Esophagus (tissue), 2 donors: ENCODE results near the gene TTLL6. TPM values are rescaled to one million over a fixed set of nuclear protein-coding genes. Genes with fewer than 3 reads are reported as not detected.
"Not testable (repeated sequence)": the region's sequence is repeated elsewhere in the genome, so short reads cannot be mapped to it uniquely, and the experiment has no call there.

ENCODE experiments used
- H3K27ac ChIP-seq, 2 donors: one replicate each; pipeline ENCODE4 v1.5.1; 2013; ENCODE audit warnings: low read depth in 2 of 2, mild to moderate bottlenecking in 2 of 2, inconsistent platforms in 1 of 2, low read length in 1 of 2, moderate library complexity in 1 of 2
- H3K27me3 ChIP-seq, 2 donors: one replicate each; pipeline ENCODE4 v1.6.1; 2013; ENCODE audit warnings: low read length in 2 of 2, control low read depth in 1 of 2, mild to moderate bottlenecking in 1 of 2; ENCODE audit not compliant: insufficient read depth in 2 of 2, control insufficient read depth in 1 of 2
- H3K36me3 ChIP-seq, 2 donors: one replicate each; pipeline ENCODE4 v1.6.1; 2013; ENCODE audit warnings: low read length in 1 of 2; ENCODE audit not compliant: control insufficient read depth in 2 of 2, insufficient read depth in 2 of 2
- H3K4me1 ChIP-seq, 2 donors: one replicate each; pipeline ENCODE4 v1.6.1; 2013; ENCODE audit warnings: low read length in 1 of 2; ENCODE audit not compliant: control insufficient read depth in 2 of 2, insufficient read depth in 2 of 2
- H3K4me3 ChIP-seq, 2 donors: one replicate each; pipeline ENCODE4 v1.5.1; 2013; ENCODE audit warnings: low read length in 2 of 2, mild to moderate bottlenecking in 2 of 2, low read depth in 1 of 2, moderate library complexity in 1 of 2
- H3K9me3 ChIP-seq, 2 donors: one replicate each; pipeline ENCODE4 v1.6.1; 2013; ENCODE audit warnings: mild to moderate bottlenecking in 2 of 2, low read depth in 1 of 2, low read length in 1 of 2, moderate library complexity in 1 of 2; ENCODE audit not compliant: control insufficient read depth in 2 of 2, insufficient read depth in 1 of 2
- WGBS, 2 donors: extraction: QIAGEN DNeasy Blood & Tissue Kit; methylation state at CpG; one replicate each; pipeline ENCODE4 v1.1.7; 2013; 5-methylcytosine and 5-hydroxymethylcytosine counted together
- polyA plus RNA-seq, 2 donors: library from polyadenylated mRNA; stranded (reverse); fragments of 200-250 nt; gene quantifications; one replicate each; pipeline ENCODE4 v1.2.3, GENCODE V29; 2013
- donor health status: healthy with polysubstance abuse.
- donor health status: Bipolar disorder and iron deficiency.

The TTLL6 gene
- polyA plus RNA-seq, 2 donors = 0.02 to 0.05 TPM

GRCh38 chr17:48720266-48721008, 96.6 kb downstream of the TTLL6 start:
- 26 to 34% methylated on average over 11 of the region's 11 CpGs for WGBS, 2 donors
- Histone ChIP-seq H3K27me3 (peaks cover 18 to 64% of the 10 kb centered on the region in 2 donors), H3K4me1 (peaks cover 0 to 10% of the 10 kb centered on the region in 2 donors), H3K27ac (no peak overlapping the region), H3K9me3 (peaks cover 0 to 15% of the 10 kb centered on the region in 2 donors), H3K36me3 (no peaks in the 10 kb centered on the region), H3K4me3 (no peak overlapping the region)

GRCh38 chr17:48719642-48720265, 97.3 kb downstream of the TTLL6 start:
- H3K4me3 ChIP-seq = no peak overlapping the region
- H3K27ac ChIP-seq = no peak overlapping the region
- H3K27me3 ChIP-seq = peaks cover 18 to 57% of the 10 kb centered on the region in 2 donors

GRCh38 chr17:48718761-48719641, 98.0 kb downstream of the TTLL6 start:
- Histone ChIP-seq H3K4me1 (peaks cover 0 to 4% of the 10 kb centered on the region in 2 donors), H3K27ac (no peak overlapping the region), H3K4me3 (no peak overlapping the region), H3K27me3 (peaks cover 18 to 57% of the 10 kb centered on the region in 2 donors), H3K9me3 (peaks cover 0 to 15% of the 10 kb centered on the region in 2 donors), H3K36me3 (no peaks in the 10 kb centered on the region)
- 8 to 10% methylated on average over 80 of the region's 80 CpGs for WGBS, 2 donors

More at GRCh38 chr17:48719642-48720265, 97.3 kb downstream of the TTLL6 start:
- H3K36me3 ChIP-seq = no peaks in the 10 kb centered on the region
- 11 to 14% methylated on average over 37 of the region's 37 CpGs for WGBS, 2 donors
- H3K4me1 ChIP-seq = peaks cover 0 to 4% of the 10 kb centered on the region in 2 donors
- H3K9me3 ChIP-seq = peaks cover 0 to 15% of the 10 kb centered on the region in 2 donors

GRCh38 chr17:48718227-48718760, 98.7 kb downstream of the TTLL6 start:
- Histone ChIP-seq H3K9me3 (peaks cover 0 to 15% of the 10 kb centered on the region in 2 donors), H3K27me3 (peaks cover 18 to 51% of the 10 kb centered on the region in 2 donors), H3K4me1 (peaks cover 0 to 4% of the 10 kb centered on the region in 2 donors), H3K4me3 (no peak overlapping the region), H3K36me3 (no peaks in the 10 kb centered on the region), H3K27ac (no peak overlapping the region)
- WGBS, 2 donors = 20% methylated on average over 24 of the region's 24 CpGs

GRCh38 chr17:48717367-48718226, 99.4 kb downstream of the TTLL6 start:
- Histone ChIP-seq H3K36me3 (no peaks in the 10 kb centered on the region), H3K4me1 (peaks cover 0 to 4% of the 10 kb centered on the region in 2 donors), H3K27me3 (peaks cover 11 to 44% of the 10 kb centered on the region in 2 donors), H3K9me3 (peaks cover 0 to 14% of the 10 kb centered on the region in 2 donors), H3K27ac (no peak overlapping the region), H3K4me3 (no peak overlapping the region)
- 14 to 15% methylated on average over 10 of the region's 10 CpGs for WGBS, 2 donors

GRCh38 chr17:48716549-48716948, 100.5 kb downstream of the TTLL6 start:
- peaks cover 0 to 11% of the 10 kb centered on the region in 2 donors for H3K9me3 ChIP-seq
- H3K4me1 ChIP-seq, H3K27ac ChIP-seq, H3K36me3 ChIP-seq, H3K4me3 ChIP-seq: not testable (repeated sequence)
- WGBS, 2 donors = 57 to 66% methylated on average over 3 of the region's 3 CpGs
- peaks cover 9 to 35% of the 10 kb centered on the region in 2 donors for H3K27me3 ChIP-seq

- WGBS, 2 donors = 35 to 36% methylated on average over 5 of the region's 5 CpGs
- peaks cover 0 to 4% of the 10 kb centered on the region in 2 donors for H3K4me1 ChIP-seq
- no peak overlapping the region for H3K27ac ChIP-seq
- no peaks in the 10 kb centered on the region for H3K36me3 ChIP-seq
- H3K27me3 ChIP-seq = peaks cover 9 to 33% of the 10 kb centered on the region in 2 donors
- H3K9me3 ChIP-seq = peaks cover 0 to 11% of the 10 kb centered on the region in 2 donors
- H3K4me3 ChIP-seq = no peak overlapping the region
Measured at GRCh38 chr17:48715496-48716399, 101.3 kb downstream of the TTLL6 start.
